Stimulated activated CD8-positive, alpha-beta memory T cell treated with anti-CD3 and anti-CD28 coated beads, Interleukin-7, amount 100 ng/mL, for 4 hours (primary cell): ENCODE results near the gene PCYT2.

Experiments
- DNase-seq, 2 donors: peaks; one replicate each; pipeline ENCODE4 v3.0.0-alpha.2; 2020; ENCODE audit warnings: low read depth in 2 of 2

The PCYT2 gene

DNA sequence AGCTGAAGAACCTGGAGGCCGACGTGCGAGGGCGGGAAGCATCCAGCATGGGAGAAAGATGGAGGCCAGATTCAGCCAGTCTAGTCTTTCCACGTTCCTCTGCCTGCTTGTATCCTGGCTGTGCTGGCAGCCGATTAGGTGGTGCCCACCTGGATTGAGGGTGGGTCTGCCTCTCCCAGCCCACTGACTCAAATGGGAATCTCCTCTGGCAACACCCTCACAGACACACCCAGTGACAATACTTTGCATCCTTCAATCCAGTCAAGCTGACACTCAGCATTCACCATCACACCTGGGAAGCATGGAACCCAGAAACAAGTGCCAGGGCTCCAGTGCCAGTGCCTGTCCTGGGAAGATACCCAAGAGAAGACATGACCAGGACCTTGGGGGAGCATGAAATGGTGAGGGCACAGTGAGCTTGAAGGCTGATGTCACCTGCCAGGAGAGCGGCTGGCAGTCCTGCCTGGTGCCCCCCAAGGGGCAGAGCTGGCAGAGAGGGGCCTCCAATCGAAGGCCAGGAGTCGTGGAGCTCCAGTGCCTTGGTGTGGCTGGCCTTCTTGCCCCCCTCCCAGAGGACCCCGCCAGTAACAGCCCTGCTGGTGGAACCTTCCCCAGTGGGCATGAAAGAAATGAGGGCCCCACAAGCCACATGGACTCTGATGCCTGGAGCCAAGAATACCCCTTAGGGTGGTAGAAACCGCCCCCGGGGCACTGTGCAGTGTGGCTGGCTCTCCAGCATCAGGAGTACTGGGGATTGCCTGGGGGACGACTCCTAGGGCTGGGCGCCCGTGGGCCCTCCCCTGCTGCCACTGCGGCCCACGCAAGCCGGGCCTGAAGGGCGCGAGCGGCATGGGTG, 9.8 kb downstream of the PCYT2 start:
- DNase-seq = no peak

DNA sequence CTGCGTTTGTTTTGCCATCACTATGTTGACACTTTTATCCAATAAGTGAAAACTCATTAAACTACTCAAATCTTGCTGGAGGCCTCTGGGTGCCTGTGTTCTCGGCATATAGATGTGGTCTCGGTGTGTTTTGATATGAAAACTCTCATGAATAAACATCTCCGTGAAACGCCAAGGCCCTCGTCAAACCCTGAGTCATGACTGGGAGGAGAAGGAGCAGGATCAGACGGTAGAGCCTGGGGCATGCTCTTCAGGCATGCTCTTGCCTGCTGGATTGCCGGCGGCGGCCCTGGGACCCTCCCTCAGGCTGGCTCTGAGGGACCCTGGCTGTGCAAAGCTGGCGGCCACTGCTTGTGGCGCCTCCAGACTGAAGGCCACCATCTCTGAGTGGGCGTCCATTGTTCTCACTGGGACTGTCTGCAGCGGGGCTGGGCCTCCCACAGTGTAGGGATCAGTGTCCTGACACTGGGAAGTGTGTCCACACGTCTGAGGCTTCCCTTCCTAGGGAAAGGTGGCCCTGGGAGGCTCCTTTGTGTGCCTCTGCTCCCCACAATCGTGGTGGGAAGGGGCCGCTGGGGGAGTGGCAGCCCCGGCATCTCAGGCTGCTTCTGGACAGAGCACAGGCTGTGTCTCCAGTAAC, 10.9 kb downstream of the PCYT2 start:
- DNase-seq = no peak

DNA sequence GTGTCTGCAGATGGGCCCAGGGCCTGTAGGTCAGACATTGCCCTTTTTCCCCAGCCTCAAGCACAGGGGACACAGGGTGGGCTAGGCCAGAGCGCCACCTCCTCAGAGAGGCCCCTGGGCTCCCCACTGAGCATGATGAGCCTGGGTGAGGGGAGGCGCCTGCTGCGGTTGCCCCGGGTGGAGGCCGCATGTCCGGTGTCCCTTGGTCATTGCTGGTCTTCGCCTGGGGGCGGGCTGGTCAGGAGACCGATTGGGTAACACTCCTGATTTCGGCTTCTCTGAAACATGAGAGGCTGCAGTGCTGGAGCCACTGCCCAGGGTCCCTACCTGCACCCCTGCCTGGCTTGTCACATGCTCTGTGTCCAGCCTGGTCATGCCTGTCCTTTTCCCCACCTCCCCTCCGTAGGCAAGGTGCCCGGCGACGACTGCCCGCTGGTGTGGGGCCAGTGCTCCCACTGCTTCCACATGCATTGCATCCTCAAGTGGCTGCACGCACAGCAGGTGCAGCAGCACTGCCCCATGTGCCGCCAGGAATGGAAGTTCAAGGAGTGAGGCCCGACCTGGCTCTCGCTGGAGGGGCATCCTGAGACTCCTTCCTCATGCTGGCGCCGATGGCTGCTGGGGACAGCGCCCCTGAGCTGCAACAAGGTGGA, 11.6 kb downstream of the PCYT2 start:
- DNase-seq = no peak

DNA sequence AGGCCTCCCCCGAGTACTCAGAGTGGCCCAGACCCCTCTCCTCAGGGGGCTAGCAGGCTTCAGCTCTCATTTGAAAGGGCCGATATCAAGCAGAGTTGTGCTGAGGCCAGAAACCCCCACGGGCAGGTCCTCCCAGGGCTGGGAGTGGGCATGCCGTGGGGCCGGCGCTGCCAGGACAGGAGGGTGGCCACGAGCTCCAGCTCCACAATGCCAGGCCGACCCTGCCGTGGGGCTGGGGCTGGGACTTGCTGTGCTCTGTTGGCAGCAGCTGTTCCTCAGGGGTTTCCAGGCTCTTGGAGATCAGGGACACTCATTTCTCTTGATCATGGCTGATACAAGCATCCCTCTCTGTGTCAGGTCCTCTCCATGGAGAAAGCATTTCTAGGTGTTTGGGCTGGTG, 12.3 kb downstream of the PCYT2 start:
- no peak for DNase-seq

DNA sequence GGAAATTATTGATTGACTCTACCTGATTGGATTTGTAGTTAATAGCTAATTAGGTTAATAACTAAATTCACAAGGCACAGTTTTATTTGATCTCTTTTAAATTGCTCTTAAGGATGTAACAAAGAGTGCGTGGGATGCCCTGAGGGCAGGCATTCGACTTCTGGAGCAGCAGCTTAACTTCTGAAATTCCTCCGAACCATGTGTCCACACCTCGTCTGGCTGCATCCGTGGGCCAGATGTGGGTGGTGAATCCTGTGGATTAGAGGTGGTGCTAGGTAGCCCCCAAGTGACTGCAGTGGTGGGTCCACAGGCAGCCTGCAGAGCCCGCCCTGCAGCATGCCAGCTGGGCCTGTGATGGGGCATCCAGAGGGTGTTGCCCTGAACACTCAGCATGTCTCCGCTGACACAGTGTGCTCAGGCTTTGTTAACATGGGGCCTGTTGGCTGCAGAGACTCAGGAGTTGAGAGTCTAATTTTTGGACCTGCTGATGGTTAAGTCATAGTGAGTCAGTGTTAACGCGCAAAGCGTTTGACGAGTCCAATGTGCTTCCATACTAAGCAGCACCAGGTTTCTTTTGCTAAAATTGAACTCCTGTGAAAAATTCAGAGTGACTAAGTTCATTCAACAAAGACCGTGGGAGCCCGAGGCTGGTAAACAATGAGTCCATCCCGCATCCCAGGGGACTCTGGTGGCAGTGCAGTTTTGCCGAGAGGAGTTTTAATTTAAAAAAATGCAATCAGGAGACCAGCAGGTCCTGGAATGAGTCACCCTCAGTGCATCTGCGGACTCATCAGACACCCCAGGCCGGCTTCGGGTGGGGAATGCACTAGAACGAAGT, 13.0 kb downstream of the PCYT2 start:
- no peak for DNase-seq

DNA sequence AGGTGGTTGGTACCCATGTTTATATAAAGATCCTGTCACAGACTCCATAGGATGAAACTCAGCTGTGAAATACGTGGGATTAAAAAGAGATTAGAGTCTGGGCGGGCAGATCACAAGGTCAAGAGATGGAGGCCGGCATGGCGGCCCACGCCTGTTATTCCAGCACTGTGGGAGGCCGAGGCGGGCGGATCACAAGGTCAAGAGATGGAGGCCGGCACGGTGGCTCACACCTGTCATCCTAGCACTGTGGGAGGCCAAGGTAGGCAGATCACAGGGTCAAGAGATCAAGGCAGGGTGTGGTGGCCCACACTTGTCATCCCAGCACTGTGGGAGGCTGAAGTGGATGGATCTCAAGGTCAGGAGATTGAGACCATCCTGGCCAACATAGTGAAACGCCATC, 15.8 kb downstream of the PCYT2 start:
- DNase-seq = no peak

DNA sequence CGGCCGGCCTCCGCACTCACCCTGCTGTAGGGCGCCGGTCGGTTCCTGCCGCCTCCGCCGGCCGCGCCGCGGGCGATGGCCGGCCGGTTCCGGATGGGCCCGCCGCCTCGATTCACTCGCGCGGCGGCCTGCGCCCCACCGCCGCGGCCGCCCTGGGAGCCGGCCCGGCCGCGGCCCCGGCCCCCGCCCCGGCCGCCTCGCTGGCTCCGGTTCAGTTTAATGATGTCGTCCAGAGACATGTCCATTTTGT, 20.0 kb downstream of the PCYT2 start:
- DNase-seq = no peak

DNA sequence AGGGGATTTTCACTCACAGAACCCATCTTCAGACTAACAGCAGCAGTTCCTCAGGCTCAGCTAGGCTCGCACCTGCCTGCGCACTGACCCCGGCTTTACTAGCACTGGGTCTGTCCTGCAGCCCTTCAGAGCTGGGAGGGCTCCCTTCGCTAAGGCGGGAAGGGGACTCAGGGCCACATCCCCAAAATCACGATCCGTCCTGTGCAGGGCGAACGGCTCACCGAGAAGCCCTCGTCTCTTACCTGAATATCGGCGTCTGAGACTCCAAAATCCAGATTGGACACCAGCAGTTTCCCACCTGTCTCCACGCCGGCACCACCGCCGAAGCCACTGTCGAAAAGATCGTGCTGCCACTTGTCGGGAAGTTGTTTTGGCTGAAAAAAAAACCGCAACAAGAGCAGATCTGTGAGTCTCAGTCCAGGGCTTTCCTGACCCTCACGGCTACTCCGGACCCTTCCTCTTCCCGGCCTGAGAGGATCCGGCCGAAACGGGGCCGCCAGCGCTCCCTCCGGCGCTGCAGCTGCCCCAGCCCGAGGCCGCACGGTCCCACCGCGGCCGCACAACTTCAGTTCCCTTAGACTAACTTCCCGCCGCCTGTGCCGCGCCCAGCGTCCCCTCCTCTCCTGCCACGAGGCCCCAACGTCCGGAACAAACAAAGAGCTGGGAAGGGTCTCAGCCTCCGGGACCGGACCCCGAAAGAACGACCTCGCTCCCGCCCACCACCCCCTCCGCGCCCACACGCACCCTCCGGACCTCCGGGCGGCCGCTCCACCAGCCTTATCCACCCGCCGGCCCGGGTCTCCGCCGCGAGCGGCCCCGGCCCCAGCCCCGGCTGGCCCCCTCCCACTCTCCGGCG, 20.5 kb downstream of the PCYT2 start:
- no peak for DNase-seq

DNA sequence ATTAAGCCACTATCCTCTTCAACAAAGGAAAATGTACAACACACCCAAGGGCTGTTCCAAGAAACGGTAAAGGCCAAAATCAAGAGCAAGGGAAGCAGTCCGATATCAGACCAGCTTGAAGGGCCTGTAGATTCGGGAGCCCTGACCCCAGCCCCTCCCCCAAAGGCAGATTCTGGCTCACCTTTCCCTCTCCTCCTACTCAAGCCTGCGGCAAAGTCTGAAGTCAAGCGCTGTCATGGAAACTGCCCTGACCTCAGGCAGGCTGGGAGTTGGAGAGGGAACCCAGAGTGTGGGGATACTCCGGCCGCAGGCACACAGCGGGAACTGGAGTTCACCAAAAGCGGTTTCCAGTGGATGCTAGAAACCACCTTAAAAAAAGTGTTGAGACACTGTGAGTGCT, 21.6 kb downstream of the PCYT2 start:
- no peak for DNase-seq

DNA sequence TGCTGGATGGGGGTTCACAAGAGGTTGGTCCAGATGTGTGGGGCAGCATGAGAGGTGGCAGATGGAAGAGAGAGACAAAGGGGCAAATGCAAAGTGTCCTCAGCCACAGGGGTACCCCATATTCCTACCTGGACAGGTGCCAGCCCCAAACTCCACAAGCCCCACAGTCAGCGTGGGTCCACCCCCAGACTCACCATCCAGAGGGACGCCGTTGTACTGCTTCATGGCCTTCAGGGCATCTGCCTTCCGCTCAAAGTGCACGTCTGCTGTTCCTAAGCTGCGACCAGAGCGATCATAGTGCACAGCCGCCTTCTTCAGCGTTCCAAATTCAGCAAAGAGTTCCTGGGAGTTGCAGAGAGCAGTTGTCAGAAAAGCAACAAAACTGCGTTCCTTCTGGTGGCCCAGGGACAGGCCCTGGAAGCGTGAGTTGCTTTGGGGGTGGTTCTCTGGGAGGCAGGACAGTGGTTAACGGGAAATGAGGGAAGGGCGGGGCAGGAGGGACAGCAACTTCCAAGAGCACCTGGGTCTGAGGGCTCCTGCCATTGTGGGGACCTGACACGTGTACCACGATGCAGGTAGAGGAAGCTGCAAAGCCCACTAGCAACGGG, 22.1 kb downstream of the PCYT2 start:
- no peak for DNase-seq

DNA sequence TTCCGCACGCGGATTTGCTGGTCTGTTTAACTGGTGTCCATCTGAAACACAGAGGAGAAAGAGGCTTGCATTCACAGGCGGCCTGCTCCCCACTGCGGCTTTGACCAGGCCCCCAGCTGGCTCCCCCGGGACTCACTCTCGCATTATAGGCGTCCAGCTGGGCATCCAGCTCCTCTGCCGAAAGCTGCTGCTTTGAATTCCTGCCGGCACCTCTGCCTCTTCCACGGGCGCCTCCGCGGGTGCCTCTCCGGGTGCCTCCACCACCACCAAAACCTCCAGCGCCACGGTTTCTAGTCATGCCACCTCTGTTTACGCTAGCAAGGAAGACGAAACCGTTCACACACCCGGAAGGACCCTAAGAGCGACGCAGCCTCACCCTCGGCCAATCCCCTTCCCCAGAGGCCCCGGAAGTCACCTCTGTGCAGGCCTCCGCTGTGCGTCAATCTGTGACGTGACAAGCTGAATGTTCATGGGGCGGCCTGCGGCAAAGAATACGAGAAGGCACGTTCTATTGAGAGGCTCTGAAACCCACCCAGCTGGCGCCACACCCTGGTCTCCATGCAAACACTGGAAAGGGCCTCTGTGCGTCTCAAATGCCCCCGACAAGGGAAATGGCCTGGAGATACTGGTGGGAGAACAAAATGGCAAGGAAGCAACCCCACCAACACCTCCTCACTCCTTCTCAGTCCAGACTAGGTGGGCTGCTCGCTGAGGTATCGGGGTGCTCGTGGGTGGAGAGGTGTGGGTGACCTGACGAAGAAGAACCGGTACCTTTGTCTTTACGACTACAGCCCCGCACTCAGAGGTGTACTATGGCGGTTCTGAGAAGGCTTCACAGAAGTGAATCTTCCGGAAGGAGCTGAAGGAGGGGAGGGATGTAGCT, 22.9 kb downstream of the PCYT2 start:
- DNase-seq = no peak

DNA sequence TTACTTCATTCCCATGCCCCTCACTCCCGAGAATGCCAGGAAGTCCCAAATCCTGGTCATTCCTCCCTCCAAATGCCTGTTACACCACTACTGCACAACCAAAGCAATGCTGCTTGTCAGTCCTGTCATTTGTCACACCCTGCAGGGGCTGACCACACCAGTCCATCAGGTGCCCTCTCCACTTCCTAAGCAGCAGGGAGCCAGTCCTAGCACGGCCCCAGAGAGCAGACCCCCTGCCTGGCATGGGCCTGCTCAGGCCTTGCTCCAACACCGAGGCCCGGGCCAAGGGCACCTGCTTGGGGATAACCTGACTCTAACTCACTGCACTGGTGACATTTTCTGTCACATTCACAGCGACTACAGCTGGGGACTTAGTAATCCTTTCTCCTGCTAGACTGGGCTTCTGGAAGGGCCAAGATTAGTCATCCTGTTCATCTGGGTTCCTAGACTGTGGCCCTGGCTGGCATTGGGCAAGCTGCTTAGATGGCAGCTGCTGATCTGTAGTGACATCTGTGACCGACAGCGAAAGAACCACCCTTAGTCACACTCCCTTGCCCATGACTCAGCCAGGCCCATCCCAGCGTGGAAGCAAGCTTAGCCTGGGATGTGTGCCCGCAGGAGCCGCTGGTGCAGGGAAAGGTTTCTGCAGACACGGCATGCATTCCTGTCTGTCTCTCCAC, 25.2 kb downstream of the PCYT2 start:
- no peak for DNase-seq

DNA sequence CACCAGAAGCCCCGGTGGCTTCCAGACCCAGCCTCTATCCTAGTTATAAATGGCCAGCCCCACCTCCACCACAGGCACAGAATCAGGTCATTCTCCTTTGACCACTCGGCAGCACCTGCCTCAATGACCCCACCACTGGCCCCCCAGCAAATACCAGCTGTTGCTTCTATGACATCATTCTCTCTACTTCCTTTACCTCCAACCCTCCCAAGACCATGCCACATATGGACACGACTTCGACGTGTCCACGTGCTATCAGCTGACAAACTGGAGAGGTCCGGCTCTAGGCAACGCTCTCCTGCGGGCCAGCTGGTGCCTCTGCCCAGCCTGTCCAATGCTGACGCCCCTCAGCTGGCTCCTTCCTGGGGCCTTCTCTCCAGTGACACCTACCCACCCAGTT, 25.7 kb downstream of the PCYT2 start:
- DNase-seq = no peak

DNA sequence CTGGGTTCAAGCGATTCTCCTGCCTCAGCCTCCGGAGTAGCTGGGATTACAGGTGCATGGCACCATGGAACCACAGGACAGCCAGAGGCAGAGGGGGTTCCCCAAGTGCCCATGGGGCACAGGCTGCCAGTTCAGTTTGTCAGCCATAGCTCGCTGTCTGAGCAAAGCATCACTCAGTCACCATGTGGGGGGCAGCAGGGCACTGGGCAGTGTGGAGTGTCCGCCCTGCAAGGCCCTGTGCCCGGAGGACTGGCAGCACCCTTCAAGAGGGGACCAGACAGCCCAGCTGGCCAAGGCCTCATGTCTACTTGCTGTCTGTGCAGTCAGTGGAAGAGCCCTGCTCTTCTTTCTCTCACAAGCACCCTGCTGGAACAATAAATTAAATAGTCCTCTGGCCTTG, 26.2 kb downstream of the PCYT2 start:
- no peak for DNase-seq

DNA sequence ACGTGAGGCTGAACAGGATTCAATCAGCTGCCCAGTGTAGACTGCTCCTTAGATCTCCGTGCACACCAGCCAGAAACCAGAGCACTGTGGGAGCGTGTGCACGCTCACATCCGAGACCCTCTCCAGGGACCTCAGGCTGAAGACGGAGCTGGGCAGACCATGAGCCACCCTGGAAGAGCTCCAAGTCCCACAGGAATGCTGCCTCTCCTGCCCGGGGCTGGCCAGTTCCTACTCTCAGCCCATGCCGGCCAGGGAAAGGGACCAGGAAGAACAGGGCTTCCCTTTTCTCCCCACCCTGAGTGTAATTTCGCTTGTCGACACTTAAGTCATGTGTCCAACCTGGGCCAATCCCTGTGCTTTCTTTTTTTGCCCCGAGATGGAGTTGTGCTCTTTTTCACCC, 26.7 kb downstream of the PCYT2 start:
- DNase-seq = no peak

DNA sequence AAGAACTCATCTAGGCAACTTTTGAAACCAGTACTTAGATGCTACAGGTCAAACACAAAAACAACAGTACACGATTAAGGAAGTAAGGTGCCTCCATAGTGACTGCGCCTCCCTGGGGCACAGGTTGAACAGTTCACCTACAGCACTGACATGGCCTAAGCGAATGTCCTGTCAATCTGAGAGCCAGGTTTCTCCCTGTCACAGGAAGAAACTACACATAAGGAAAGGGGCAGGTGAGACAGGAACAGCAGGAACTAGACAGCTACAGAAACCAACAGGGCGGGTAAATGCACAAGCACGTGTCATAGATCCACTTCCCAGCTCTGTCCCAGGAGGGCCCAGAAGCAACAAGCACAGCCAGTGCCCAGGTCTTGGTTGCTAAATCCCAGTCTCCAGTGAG, 32.1 kb downstream of the PCYT2 start:
- DNase-seq = no peak

DNA sequence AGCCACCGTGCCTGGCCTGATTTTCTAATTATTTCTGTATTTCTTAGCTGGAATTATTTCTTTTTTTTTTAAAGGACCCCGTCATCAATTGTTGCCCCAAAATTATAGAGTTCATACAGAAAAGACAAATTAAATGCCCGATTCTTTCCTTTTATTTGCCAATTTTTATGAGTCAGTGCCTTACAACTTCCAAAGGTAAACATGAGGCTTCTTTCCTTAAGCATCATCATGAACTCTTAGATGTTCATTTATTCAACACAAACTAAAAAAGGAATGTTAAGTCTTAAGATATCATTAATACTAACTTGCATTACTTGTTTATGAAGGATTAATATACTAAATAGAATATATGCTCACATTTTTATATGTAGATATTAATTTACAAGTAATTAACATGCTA, 32.9 kb downstream of the PCYT2 start:
- DNase-seq = no peak

DNA sequence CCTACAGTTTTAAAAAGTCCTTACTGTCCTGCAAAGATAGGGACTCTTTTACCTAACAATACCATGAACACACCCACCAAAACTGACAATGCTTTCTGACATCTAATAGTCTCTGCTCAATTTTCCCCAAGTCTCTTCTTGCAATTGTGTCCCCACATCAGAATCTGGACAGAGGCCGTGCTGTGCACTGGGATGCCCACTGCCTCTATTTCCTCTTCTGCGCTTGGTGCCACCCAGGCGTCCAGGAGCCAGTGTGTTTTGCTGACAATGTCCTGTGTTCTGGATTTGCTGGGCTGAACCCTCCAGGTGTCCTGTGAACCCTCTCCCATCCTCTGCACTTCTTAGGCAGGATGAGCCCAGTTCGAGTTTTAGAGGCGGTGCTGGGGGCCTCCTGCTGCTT, 33.6 kb downstream of the PCYT2 start:
- DNase-seq = no peak
